K562 (cell line): ENCODE measurements around the gene OR10C1. TPM values are rescaled to one million over a fixed set of nuclear protein-coding genes. Genes with fewer than 3 reads are reported as not detected.

Source experiments
- CCNT2 ChIP-seq: IDR thresholded peaks from 2 replicates; pipeline ENCODE4 v1.6.1; 2011; ENCODE audit warnings: borderline replicate concordance, low read depth, mild to moderate bottlenecking, moderate library complexity, mixed read lengths, low read length; ENCODE audit not compliant: insufficient read length; ENCODE audit errors: extremely low read depth
- CHD7 ChIP-seq: fragments of 200-600 bp; sonication (generic); IDR thresholded peaks from one replicate; pipeline ENCODE4 v1.6.1; 2012; ENCODE audit warnings: mild to moderate bottlenecking, low read depth, low read length, inconsistent platforms
- KLF13 ChIP-seq: fragments of 450-650 bp; IDR thresholded peaks from 2 replicates; pipeline ENCODE4 v1.6.1; 2016; ENCODE audit warnings: missing genetic modification characterization, low read depth, mild to moderate bottlenecking, missing compliant biosample characterization, moderate library complexity, borderline replicate concordance
- TCFL5 ChIP-seq: fragments of 250-450 bp; sonication (Bioruptor Pico); conservative IDR thresholded peaks from 2 replicates; pipeline ENCODE4 v1.6.1; 2021; ENCODE audit warnings: mild to moderate bottlenecking, moderate library complexity, matching md5 sums
- THRB ChIP-seq: fragments of 450-650 bp; formaldehyde crosslinking; conservative IDR thresholded peaks from 2 replicates; pipeline ENCODE4 v1.4.0; 2022; ENCODE audit warnings: mild to moderate bottlenecking, missing genetic modification characterization
- ZNF407 ChIP-seq: fragments of 450-650 bp; IDR thresholded peaks from 2 replicates; pipeline ENCODE4 v1.6.1; 2016; ENCODE audit warnings: low read depth
- polyA plus RNA-seq, 8 experiments: library from polyadenylated mRNA; depleted of rRNA in 4 of 8; stranded (reverse) in 5 of 8; unstranded in 3 of 8; fragments of >200 nt; fragmentation: Nextera tagmentation in 2 of 8; fragmentation: Illumina TruSeq in 1 of 8; extraction: Ambion mirVana in 2 of 8; extraction: Trizol in 1 of 8; gene quantifications; 2 replicates each; pipeline versions ENCODE4 v1.2.1 to v1.2.3, GENCODE V29; 2011 to 2014; ENCODE audit warnings: inconsistent platforms in 1 of 8, missing spikeins in 1 of 8
- total RNA-seq, 7 experiments: library from RNA; depleted of rRNA in 6 of 7; stranded (reverse); fragments of >200 nt in 6 of 7; fragmentation: Illumina TruSeq in 2 of 7; extraction: Trizol in 2 of 7; gene quantifications; 2 replicates each; pipeline versions ENCODE4 v1.2.1 to v1.2.3, GENCODE V29; 2011 to 2021; ENCODE audit warnings: low replicate concordance in 1 of 7

OR10C1 gene
- total and polyA plus RNA-seq, 9 of the 15 experiments (the other 6 are each of a cell fraction or from before 2014, with no cell fraction given) = not detected

- no peak for TF ChIP-seq ZNF407
- TF ChIP-seq TCFL5 (CRISPR knock-in tag) = no peak
- no peak for TF ChIP-seq KLF13 (tag)
- no peak for TF ChIP-seq THRB (CRISPR knock-in tag)
- no peak for TF ChIP-seq CCNT2
- TF ChIP-seq CHD7 = no peak
Observed at GRCh38 chr6:29424168-29424567, 14.9 kb upstream of the OR10C1 start (continued).
